Aorta (tissue), 5 donors: Measurements from ENCODE around the gene RNF148. TPM values are rescaled to one million over a fixed set of nuclear protein-coding genes. Genes with fewer than 3 reads are reported as not detected.

ENCODE experiments used
- ATAC-seq: fragments of 200-7000 bp; cut with Tn5 transposase; one replicate; pipeline ENCODE4 v1.9.1; 2022; ENCODE audit warnings: moderate library complexity; ENCODE audit not compliant: low FRiP score
- DNase-seq, 2 donors: peaks; one replicate each; pipeline ENCODE4 v3.0.0-alpha.2; 2020
- H3K27ac ChIP-seq, 2 donors: one replicate each; pipeline ENCODE4 v1.5.1; 2013; ENCODE audit warnings: low read length in 2 of 2, mild to moderate bottlenecking in 2 of 2, moderate library complexity in 2 of 2, control low read depth in 1 of 2, inconsistent platforms in 1 of 2, low read depth in 1 of 2
- H3K27me3 ChIP-seq, 2 donors: one replicate each; pipeline ENCODE4 v1.6.1; 2013; ENCODE audit warnings: control low read depth in 1 of 2, low read length in 1 of 2, mild to moderate bottlenecking in 1 of 2, moderate library complexity in 1 of 2; ENCODE audit not compliant: insufficient read depth in 2 of 2, control insufficient read depth in 1 of 2
- H3K36me3 ChIP-seq, 2 donors: one replicate each; pipeline ENCODE4 v1.6.1; 2013; ENCODE audit warnings: control low read depth in 1 of 2, low read length in 1 of 2, mild to moderate bottlenecking in 1 of 2; ENCODE audit not compliant: insufficient read depth in 2 of 2, control insufficient read depth in 1 of 2
- H3K4me1 ChIP-seq, 2 donors: one replicate each; pipeline ENCODE4 v1.6.1; 2013; ENCODE audit warnings: low read length in 2 of 2, control low read depth in 1 of 2, mild to moderate bottlenecking in 1 of 2, moderate library complexity in 1 of 2; ENCODE audit not compliant: insufficient read depth in 2 of 2, control insufficient read depth in 1 of 2
- H3K4me3 ChIP-seq, 2 donors: one replicate each; pipeline ENCODE4 v1.5.1; 2013; ENCODE audit warnings: low read length in 2 of 2, control low read depth in 1 of 2, mild to moderate bottlenecking in 1 of 2
- H3K9me3 ChIP-seq: one replicate; pipeline ENCODE4 v1.6.1; 2013; ENCODE audit warnings: mild to moderate bottlenecking, low read length; ENCODE audit not compliant: control insufficient read depth
- WGBS, 2 donors: extraction: QIAGEN DNeasy Blood & Tissue Kit; methylation state at CpG; one replicate each; pipeline ENCODE4 v1.1.7; 2013; 5-methylcytosine and 5-hydroxymethylcytosine counted together
- intact Hi-C, 2 donors: fragments of 100-400 bp; cut with DNase I; formaldehyde crosslinking; loops; one replicate each; pipeline versions ENCODE4 v1.14.2 to v1.15.0; 2022
- polyA plus RNA-seq, 2 donors: library from polyadenylated mRNA; stranded (reverse); fragments of 200-250 nt; gene quantifications; one replicate each; pipeline ENCODE4 v1.2.3, GENCODE V29; 2013
- total RNA-seq, 2 donors: library from RNA; stranded (reverse); fragmentation: NEBNext Ultra II Directional; extraction: Animal tissue kit (Norgen Biotek cat#: 25700); gene quantifications; one replicate each; pipeline ENCODE4 v1.2.1, GENCODE V29; 2021
- donor health status: healthy with polysubstance abuse.
- donor health status: Bipolar disorder and iron deficiency.
- donor health status: DM: no; HTN: no; CAD: no.
- donor health status: DM: no; HTN: no; CAD: no.
- donor health status: DM: yes; HTN: yes; CAD: no.

The RNF148 gene
- total and polyA plus RNA-seq, 4 donors = 1.5 to 1.6 TPM; not detected in 2

GRCh38 chr7:122695816-122696215 lies 6.9 kb downstream of the RNF148 start:
- intact Hi-C loops = no loop called here
- no peak overlapping the region for H3K27ac ChIP-seq
- H3K4me1 ChIP-seq = no peaks in the 10 kb centered on the region
- no peak overlapping the region for H3K4me3 ChIP-seq
- no peaks in the 10 kb centered on the region for H3K27me3 ChIP-seq
- DNase-seq = no peak
- no peaks in the 10 kb centered on the region for H3K36me3 ChIP-seq
- no peak for ATAC-seq
- whole genome bisulfite sequencing, 2 donors = 59 to 76% methylated on average over 1 of the region's 1 CpG
- H3K9me3 ChIP-seq = no peaks in the 10 kb centered on the region

DNA sequence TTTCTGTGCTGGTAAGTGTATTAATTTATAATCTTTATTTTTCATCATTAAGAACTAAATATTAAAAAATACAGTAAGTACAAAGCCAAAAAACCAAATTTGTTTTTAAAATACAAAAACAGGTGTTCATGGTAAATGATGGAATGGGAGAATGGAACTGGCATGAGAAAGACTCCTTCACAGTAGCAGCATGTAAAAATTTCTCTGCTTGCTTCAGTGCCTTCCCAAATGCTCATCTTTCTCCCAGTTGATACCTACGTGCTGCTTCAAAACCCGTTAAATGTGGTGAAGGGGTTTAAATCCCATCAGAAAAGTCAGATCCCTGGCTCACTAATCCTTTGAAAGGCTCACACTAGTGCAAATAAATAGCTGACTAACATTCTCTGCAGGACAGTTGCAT lies 8.0 kb downstream of the RNF148 start:
- Histone ChIP-seq H3K4me3 (no peak overlapping the region), H3K27ac (no peak overlapping the region), H3K9me3 (no peaks in the 10 kb centered on the region), H3K4me1 (no peaks in the 10 kb centered on the region), H3K36me3 (no peaks in the 10 kb centered on the region), H3K27me3 (no peaks in the 10 kb centered on the region)
- intact Hi-C loops = no loop called here
- no peak for ATAC-seq
- DNase-seq = no peak
- 77 to 84% methylated on average over 2 of the region's 2 CpGs for WGBS, 2 donors

GRCh38 chr7:122692769-122693309 lies 9.9 kb downstream of the RNF148 start:
- ATAC-seq = no peak
- Histone ChIP-seq H3K36me3 (no peaks in the 10 kb centered on the region), H3K27me3 (no peaks in the 10 kb centered on the region), H3K4me3 (no peak overlapping the region), H3K27ac (no peak overlapping the region), H3K4me1 (no peaks in the 10 kb centered on the region), H3K9me3 (no peaks in the 10 kb centered on the region)
- DNase-seq = no peak
- WGBS, 2 donors = 91% methylated on average over 3 of the region's 3 CpGs
- intact Hi-C loops = no loop called here

GRCh38 chr7:122691569-122692235 lies 11.0 kb downstream of the RNF148 start:
- 91 to 93% methylated on average over 14 of the region's 14 CpGs for WGBS, 2 donors
- ATAC-seq = no peak
- intact Hi-C loops = no loop called here

GRCh38 chr7:122689346-122690109 lies 13.2 kb downstream of the RNF148 start:
- no peaks in the 10 kb centered on the region for H3K9me3 ChIP-seq
- H3K36me3 ChIP-seq = no peaks in the 10 kb centered on the region
- ATAC-seq (peak; percentile 34), DNase-seq (no peak)
- no peak overlapping the region for H3K27ac ChIP-seq
- no peaks in the 10 kb centered on the region for H3K27me3 ChIP-seq
- WGBS, 2 donors = 90 to 93% methylated on average over 13 of the region's 13 CpGs
- no peak overlapping the region for H3K4me3 ChIP-seq
- no peaks in the 10 kb centered on the region for H3K4me1 ChIP-seq
- intact Hi-C loops = no loop called here

More at GRCh38 chr7:122691569-122692235, 11.0 kb downstream of the RNF148 start:
- no peak overlapping the region for H3K4me3 ChIP-seq
- DNase-seq = no peak
- H3K27ac ChIP-seq = no peak overlapping the region
- no peaks in the 10 kb centered on the region for H3K9me3 ChIP-seq
- no peaks in the 10 kb centered on the region for H3K36me3 ChIP-seq
- no peaks in the 10 kb centered on the region for H3K27me3 ChIP-seq
- H3K4me1 ChIP-seq = no peaks in the 10 kb centered on the region

GRCh38 chr7:122688400-122688998 lies 14.2 kb downstream of the RNF148 start:
- Histone ChIP-seq H3K4me1 (no peaks in the 10 kb centered on the region), H3K27me3 (no peaks in the 10 kb centered on the region), H3K9me3 (no peaks in the 10 kb centered on the region), H3K4me3 (no peak overlapping the region), H3K36me3 (no peaks in the 10 kb centered on the region), H3K27ac (no peak overlapping the region)
- WGBS, 2 donors = 71 to 84% methylated on average over 6 of the region's 6 CpGs
- DNase-seq (no peak), ATAC-seq (no peak)
- intact Hi-C loops = no loop called here

DNA sequence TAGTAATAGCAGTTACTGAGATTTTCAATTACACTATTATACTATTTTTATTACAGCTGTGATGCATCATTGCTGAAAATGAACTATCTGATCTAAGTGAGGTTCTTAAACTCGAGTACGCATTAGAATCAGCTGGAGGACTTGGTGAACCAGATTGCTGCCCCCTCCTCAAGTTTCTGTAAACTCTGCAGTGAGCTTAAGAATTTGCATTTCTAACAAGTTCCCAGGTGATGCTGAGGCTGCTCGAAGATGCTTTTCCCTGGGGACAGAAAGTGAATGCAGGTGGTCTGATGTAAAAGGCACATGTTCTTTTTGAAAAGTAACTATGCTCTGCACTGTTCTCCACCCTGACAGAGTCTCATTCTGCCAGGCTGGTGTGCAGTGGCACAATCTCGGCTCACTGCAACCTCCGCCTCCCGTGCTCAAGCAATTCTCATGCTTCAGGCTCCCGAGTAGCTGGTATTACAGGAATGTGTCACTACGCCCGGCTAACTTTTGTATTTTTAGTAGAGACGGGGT lies 16.3 kb downstream of the RNF148 start:
- H3K27ac ChIP-seq = no peak overlapping the region
- no peaks in the 10 kb centered on the region for H3K9me3 ChIP-seq
- ATAC-seq (no peak), DNase-seq (no peak)
- 23 to 45% methylated on average over 10 of the region's 10 CpGs for WGBS, 2 donors
- intact Hi-C loops = no loop called here
- H3K27me3 ChIP-seq = no peaks in the 10 kb centered on the region
- no peaks in the 10 kb centered on the region for H3K36me3 ChIP-seq
- no peak overlapping the region for H3K4me3 ChIP-seq
- H3K4me1 ChIP-seq = no peaks in the 10 kb centered on the region

GRCh38 chr7:122684504-122684903 lies 18.2 kb downstream of the RNF148 start:
- 65 to 66% methylated on average over 2 of the region's 2 CpGs for WGBS, 2 donors
- intact Hi-C loops = no loop called here

More at GRCh38 chr7:122684504-122684903, 18.2 kb downstream of the RNF148 start:
- Histone ChIP-seq H3K4me3 (no peak overlapping the region), H3K27ac (no peak overlapping the region), H3K9me3 (no peaks in the 10 kb centered on the region), H3K4me1 (no peaks in the 10 kb centered on the region), H3K36me3 (no peaks in the 10 kb centered on the region), H3K27me3 (no peaks in the 10 kb centered on the region)
- ATAC-seq (no peak), DNase-seq (no peak)
